K562 (cell line): ENCODE measurements around the gene ALKBH3. TPM values are rescaled to one million over a fixed set of nuclear protein-coding genes. Genes with fewer than 3 reads are reported as not detected.

Experiments
- ATAC-seq: fragments of 200-7000 bp; cut with Tn5 transposase; 3 replicates; pipeline ENCODE4 v1.9.1; 2020; ENCODE audit warnings: moderate library complexity
- BruUV-seq: library from RNA; stranded (reverse); fragments of 400-500 nt; replicated peaks from 2 replicates; lab custom pipeline; 2021; lab: Mats Ljungman, UMichigan
- CTCF ChIA-PET: fragments of 300-600 bp; formaldehyde crosslinking; extraction: SDS; loops from one replicate; lab custom pipeline; 2021; ENCODE audit warnings: low intra/inter-chr PET ratio; lab: Yijun Ruan, JAX
- POLR2A ChIA-PET: fragments of 300-600, 350-650 bp; sonication (Branson Sonifier 250); formaldehyde crosslinking; extraction: SDS; loops from one replicate; lab custom pipeline; 2021; ENCODE audit warnings: antibody characterized with exemption, inconsistent platforms; lab: Yijun Ruan, JAX
- DNase-seq, 4 experiments: peaks; one replicate each; pipeline versions ENCODE4 v3.0.0 to v3.0.0-alpha.2; 2011 to 2018; ENCODE audit warnings: low spot score in 3 of 4, mixed read lengths in 3 of 4; ENCODE audit errors: extremely low read depth in 1 of 4
- FAIRE-seq: peaks from 2 replicates; lab custom pipeline; 2011; peaks lifted over from hg19 to GRCh38; lab: Jason Lieb, UNC
- H2AFZ ChIP-seq: 2 replicates; pipeline ENCODE4 v1.6.0; 2011; ENCODE audit warnings: low read depth, low read length, control low read depth, inconsistent platforms
- H3K27ac ChIP-seq: fragments of 200-600 bp; 3 replicates; pipeline ENCODE4 v1.8.0; 2011; ENCODE audit warnings: low read depth, mild to moderate bottlenecking, control low read depth, inconsistent platforms, low read length, moderate library complexity, mixed read lengths; ENCODE audit errors: extremely low read depth
- H3K27me3 ChIP-seq, 2 experiments: fragments of 300-600 bp in 1 of 2; 2 replicates in 1 of 2; 3 replicates in 1 of 2; pipeline versions ENCODE4 v1.6.0 to v1.8.0; 2011; ENCODE audit warnings: inconsistent platforms in 2 of 2, low read length in 2 of 2, mild to moderate bottlenecking in 1 of 2, mixed read lengths in 1 of 2, moderate library complexity in 1 of 2; ENCODE audit not compliant: control insufficient read depth in 2 of 2, insufficient read depth in 2 of 2
- H3K36me3 ChIP-seq: fragments of 300-600 bp; 3 replicates; pipeline ENCODE4 v1.8.0; 2011; ENCODE audit warnings: mild to moderate bottlenecking, low read length, inconsistent platforms; ENCODE audit not compliant: control insufficient read depth, insufficient read depth
- H3K4me1 ChIP-seq, 2 experiments: fragments of 200-600 bp in 1 of 2; replicated peaks in 1 of 2; 2 replicates in 1 of 2; 3 replicates in 1 of 2; pipeline versions ENCODE4 v1.5.1 to v1.8.0; 2011; ENCODE audit warnings: inconsistent platforms in 2 of 2, low read length in 2 of 2, mild to moderate bottlenecking in 1 of 2, mixed read lengths in 1 of 2, moderate library complexity in 1 of 2; ENCODE audit not compliant: control insufficient read depth in 2 of 2, insufficient read depth in 2 of 2
- H3K4me2 ChIP-seq: 2 replicates; pipeline ENCODE4 v1.6.1; 2011; ENCODE audit warnings: low read length, control low read depth, inconsistent platforms, mixed read lengths; ENCODE audit not compliant: insufficient read depth
- H3K4me3 ChIP-seq: fragments of 200-600 bp; sonication (generic), shearing (Covaris generic); 2 replicates; pipeline ENCODE4 v1.5.1; 2016; ENCODE audit warnings: control low read depth, inconsistent platforms
- H3K79me2 ChIP-seq: fragments of 200-600 bp; 3 replicates; pipeline ENCODE4 v1.8.0; 2011; ENCODE audit warnings: low read length, inconsistent platforms; ENCODE audit not compliant: control insufficient read depth, insufficient read depth
- H3K9ac ChIP-seq, 2 experiments: 2 replicates each; pipeline versions ENCODE4 v1.6.0 to v1.6.1; 2011; ENCODE audit warnings: low read depth in 2 of 2, low read length in 2 of 2, control low read depth in 1 of 2, inconsistent platforms in 1 of 2, mild to moderate bottlenecking in 1 of 2, mixed read lengths in 1 of 2; ENCODE audit not compliant: insufficient read depth in 1 of 2
- H3K9me1 ChIP-seq: one replicate; pipeline ENCODE4 v1.6.0; 2011; ENCODE audit warnings: inconsistent platforms, mild to moderate bottlenecking, low read length, moderate library complexity; ENCODE audit not compliant: control insufficient read depth, insufficient read depth
- H3K9me3 ChIP-seq: replicated peaks from 2 replicates; pipeline ENCODE4 v1.5.1; 2011; ENCODE audit warnings: low read depth, low read length, inconsistent platforms; ENCODE audit not compliant: control insufficient read depth, insufficient read depth
- H4K20me1 ChIP-seq: replicated peaks from 2 replicates; pipeline ENCODE4 v1.6.1; 2011; ENCODE audit warnings: low read length, inconsistent platforms, mixed read lengths; ENCODE audit not compliant: control insufficient read depth, insufficient read depth
- CLOCK ChIP-seq: fragments of 250-450 bp; sonication (Bioruptor Pico); IDR thresholded peaks from 2 replicates; pipeline ENCODE4 v1.4.0; 2020; ENCODE audit warnings: mild to moderate bottlenecking, moderate library complexity, borderline replicate concordance
- ETS1 ChIP-seq: conservative IDR thresholded peaks from 2 replicates; pipeline ENCODE4 v1.6.1; 2011; ENCODE audit warnings: low read depth, mild to moderate bottlenecking, low read length; ENCODE audit not compliant: control insufficient read depth
- FOXP4 ChIP-seq: sonication (generic); formaldehyde crosslinking; IDR thresholded peaks from 2 replicates; pipeline ENCODE4 v1.8.0; 2022; ENCODE audit warnings: mild to moderate bottlenecking, missing genetic modification reagents, borderline replicate concordance
- GABPA ChIP-seq: fragments of 200-800 bp; sonication (Bioruptor generic); conservative IDR thresholded peaks from 2 replicates; pipeline ENCODE4 v1.6.1; 2016; ENCODE audit warnings: low read depth, missing genetic modification characterization, missing compliant biosample characterization
- POLR2H ChIP-seq: IDR thresholded peaks from 2 replicates; pipeline ENCODE4 v1.6.1; 2016; ENCODE audit warnings: missing genetic modification characterization, low read depth, mild to moderate bottlenecking, control low read depth, missing compliant biosample characterization, moderate library complexity
- SAFB2 ChIP-seq: fragments of 200-400 bp; formaldehyde crosslinking; IDR thresholded peaks from 2 replicates; pipeline ENCODE4 v1.6.1; 2018; ENCODE audit warnings: borderline replicate concordance, low read length, low read depth, moderate library complexity; ENCODE audit not compliant: severe bottlenecking
- STAG1 ChIP-seq: sonication (generic); formaldehyde crosslinking; IDR thresholded peaks from 2 replicates; pipeline ENCODE4 v1.5.0; 2020; ENCODE audit warnings: missing genetic modification reagents, borderline replicate concordance
- TSHZ1 ChIP-seq: fragments of 250-450 bp; sonication (Bioruptor Pico); IDR thresholded peaks from 2 replicates; pipeline ENCODE4 v1.4.0; 2020; ENCODE audit warnings: mild to moderate bottlenecking, moderate library complexity
- ZEB2 ChIP-seq: fragments of 450-650 bp; IDR thresholded peaks from 2 replicates; pipeline ENCODE4 v1.6.1; 2016
- ZNF253 ChIP-seq: fragments of 250-450 bp; sonication (Bioruptor Pico); conservative IDR thresholded peaks from 2 replicates; pipeline ENCODE4 v1.6.1; 2021; ENCODE audit warnings: mild to moderate bottlenecking
- ZNF347 ChIP-seq: fragments of 450-650 bp; formaldehyde crosslinking; IDR thresholded peaks from 2 replicates; pipeline ENCODE4 v1.4.0; 2020; ENCODE audit warnings: low read depth, mild to moderate bottlenecking, moderate library complexity
- WGBS: fragments of 100-300 bp; shearing (Covaris generic); methylation state at CpG from one replicate; pipeline ENCODE4 v1.1.6; 2016; ENCODE audit warnings: low coverage, mixed read lengths; ENCODE audit not compliant: insufficient coverage; ENCODE audit errors: missing lambda C conversion rate; 5-methylcytosine and 5-hydroxymethylcytosine counted together
- in situ Hi-C: fragments of 300-500 bp; cut with MboI; formaldehyde crosslinking; loops from 4 replicates; pipeline ENCODE4 v1.15.0; 2018; ENCODE audit warnings: inconsistent platforms, mixed read lengths
- intact Hi-C: fragments of 100-400 bp; cut with micrococcal nuclease; formaldehyde crosslinking; loops from 2 replicates; pipeline ENCODE4 v1.14.2; 2022
- polyA plus RNA-seq, 8 experiments: library from polyadenylated mRNA; depleted of rRNA in 4 of 8; stranded (reverse) in 5 of 8; unstranded in 3 of 8; fragments of >200 nt; fragmentation: Nextera tagmentation in 2 of 8; fragmentation: Illumina TruSeq in 1 of 8; extraction: Ambion mirVana in 2 of 8; extraction: Trizol in 1 of 8; gene quantifications; 2 replicates each; pipeline versions ENCODE4 v1.2.1 to v1.2.3, GENCODE V29; 2011 to 2014; ENCODE audit warnings: inconsistent platforms in 1 of 8, missing spikeins in 1 of 8
- total RNA-seq, 7 experiments: library from RNA; depleted of rRNA in 6 of 7; stranded (reverse); fragments of >200 nt in 6 of 7; fragmentation: Illumina TruSeq in 2 of 7; extraction: Trizol in 2 of 7; gene quantifications; 2 replicates each; pipeline versions ENCODE4 v1.2.1 to v1.2.3, GENCODE V29; 2011 to 2021; ENCODE audit warnings: low replicate concordance in 1 of 7

Gene ALKBH3
- total and polyA plus RNA-seq, 9 of the 15 experiments (the other 6 are each of a cell fraction or from before 2014, with no cell fraction given) = 16.0 to 49.9 (median 36.5) TPM

GRCh38 chr11:43925932-43926505 is 45.4 kb downstream of the ALKBH3 start:
- ChIA-PET POLR2A (interaction anchor here (1.1 kb wide), 1 partner anchor 16 kb away, joined by 4 read pairs; the partner anchor contains the start of gene C11orf96), CTCF (no interaction called here)
- peak overlapping the region in 1 of 2 experiments; percentile 43; a peak in 1 of 4 replicates for H3K9ac ChIP-seq
- H3K36me3 ChIP-seq = peaks cover 3% of the 10 kb centered on the region; the same call in 2 of the 3 replicates
- 46% methylated on average over 12 of the region's 12 CpGs for WGBS
- in situ Hi-C loops (no loop called here), intact Hi-C loops (no loop called here)
- H3K27me3 ChIP-seq = peaks cover 0 to 8% of the 10 kb centered on the region in 2 experiments; a peak in 1 of 5 replicates
- DNase-seq (no peak), FAIRE-seq (no peak), ATAC-seq (no peak)
- no peak overlapping the region for H3K4me3 ChIP-seq
- BruUV-seq = no TSS peak
- no peaks in the 10 kb centered on the region for H4K20me1 ChIP-seq
- no peak overlapping the region for H3K4me2 ChIP-seq
- H3K9me1 ChIP-seq = no peaks in the 10 kb centered on the region
- H3K27ac ChIP-seq = no peak overlapping the region
- no peak overlapping the region for H2AFZ ChIP-seq
- no peaks in the 10 kb centered on the region for H3K79me2 ChIP-seq
- H3K4me1 ChIP-seq = peaks cover 7 to 10% of the 10 kb centered on the region in 2 experiments; a peak in 3 of 5 replicates
- H3K9me3 ChIP-seq = no peaks in the 10 kb centered on the region
- TF ChIP-seq ETS1 (no peak), TSHZ1 (CRISPR knock-in tag) (no peak), ZNF347 (CRISPR knock-in tag) (no peak), POLR2H (no peak), SAFB2 (no peak), ZEB2 (no peak), ZNF253 (no peak), FOXP4 (no peak), STAG1 (no peak), GABPA (no peak), CLOCK (CRISPR knock-in tag) (no peak)
